Endometrium (tissue), 2 donors: Measurements from ENCODE around the gene AIG1.
"Not testable (repeated sequence)": the region's sequence is repeated elsewhere in the genome, so short reads cannot be mapped to it uniquely, and the experiment has no call there.

Source experiments
- FAIRE-seq: peaks from 2 replicates; lab custom pipeline; 2012; peaks lifted over from hg19 to GRCh38; lab: Jason Lieb, UNC
- donor health status: control.
- donor health status: control.

The AIG1 gene

DNA sequence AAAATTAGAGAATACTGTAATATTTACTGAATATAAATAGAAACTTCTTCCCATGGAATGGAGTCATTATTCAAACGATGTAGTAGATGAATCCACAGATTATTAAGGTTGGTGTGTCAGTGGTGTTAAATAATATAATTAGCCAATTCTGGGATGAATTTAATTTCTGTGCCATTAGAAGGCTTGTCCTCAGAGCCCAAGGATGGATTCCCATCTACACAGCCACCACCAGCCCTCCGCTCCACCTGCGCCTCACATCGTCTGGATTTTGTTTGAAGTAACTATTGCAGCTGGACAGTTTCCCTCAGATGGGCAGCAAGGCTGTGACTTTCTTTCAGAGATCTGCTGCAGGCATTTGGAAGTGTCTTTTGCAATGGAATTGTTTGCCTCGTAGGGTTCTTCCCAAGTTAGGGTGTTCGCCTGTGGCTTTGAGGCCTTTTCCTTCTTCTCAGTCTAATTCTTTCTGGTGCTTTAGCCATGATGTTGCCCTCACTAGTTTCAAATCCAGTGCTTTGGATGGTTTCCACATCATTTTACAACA, 104.7 kb downstream of the AIG1 start:
- no peak for FAIRE-seq

DNA sequence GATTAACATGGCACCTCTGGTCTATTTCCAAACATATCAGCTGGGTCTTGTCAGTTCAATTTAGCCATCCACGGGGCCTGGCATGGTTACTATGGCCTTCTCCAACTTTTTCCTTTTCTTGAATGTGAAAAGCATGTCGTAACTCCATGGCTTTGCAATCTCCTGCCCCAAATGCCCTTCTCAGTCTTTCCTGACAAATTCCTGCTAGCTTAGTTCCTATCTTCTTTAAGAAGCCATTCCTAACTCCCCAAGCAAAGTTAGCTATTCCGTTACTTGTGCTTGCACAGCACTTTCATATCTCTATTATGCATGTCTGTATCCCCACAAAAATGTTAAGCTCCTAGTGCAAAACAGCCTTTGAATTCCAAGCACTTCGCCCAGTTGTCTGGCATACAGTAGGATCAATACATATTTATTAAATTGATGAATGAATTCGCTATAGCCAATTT, 105.6 kb downstream of the AIG1 start:
- no peak for FAIRE-seq

DNA sequence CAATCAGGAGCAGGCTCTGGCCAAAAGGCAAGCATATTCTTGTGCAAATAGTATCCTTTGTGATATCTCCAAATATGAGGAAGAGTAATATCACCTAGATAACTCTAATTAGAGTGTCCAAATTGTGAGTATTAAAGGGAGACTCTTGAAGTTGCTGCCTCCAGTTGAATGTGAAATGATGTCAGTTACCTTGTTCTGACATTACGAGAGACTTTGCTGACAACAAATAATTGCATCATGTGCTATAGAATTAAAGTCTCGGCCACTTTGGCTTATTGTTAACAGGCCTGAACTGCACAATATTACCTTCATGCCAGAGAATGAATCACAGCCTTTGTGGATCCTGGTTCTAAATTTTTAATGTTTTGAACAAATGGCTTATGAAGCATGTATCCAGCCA, 106.5 kb downstream of the AIG1 start:
- no peak for FAIRE-seq

DNA sequence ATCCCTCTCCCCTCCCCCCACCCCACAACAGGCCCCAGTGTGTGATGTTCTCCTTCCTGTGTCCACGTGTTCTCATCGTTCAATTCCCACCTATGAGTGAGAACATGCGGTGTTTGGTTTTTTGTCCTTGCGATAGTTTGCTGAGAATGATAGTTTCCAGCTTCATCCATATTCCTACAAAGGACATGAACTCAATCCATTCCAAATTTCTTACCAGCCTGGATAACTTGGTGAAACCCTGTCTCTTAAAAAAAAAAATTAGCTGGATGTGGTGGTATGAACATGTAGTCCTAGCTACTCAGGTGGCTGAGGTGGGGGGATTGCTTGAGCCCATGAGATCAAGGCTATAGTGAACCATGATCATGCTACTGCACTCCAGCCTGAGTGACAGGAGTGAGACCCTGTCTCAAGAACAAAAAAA, 107.7 kb downstream of the AIG1 start:
- FAIRE-seq, result not testable (repeated sequence)

DNA sequence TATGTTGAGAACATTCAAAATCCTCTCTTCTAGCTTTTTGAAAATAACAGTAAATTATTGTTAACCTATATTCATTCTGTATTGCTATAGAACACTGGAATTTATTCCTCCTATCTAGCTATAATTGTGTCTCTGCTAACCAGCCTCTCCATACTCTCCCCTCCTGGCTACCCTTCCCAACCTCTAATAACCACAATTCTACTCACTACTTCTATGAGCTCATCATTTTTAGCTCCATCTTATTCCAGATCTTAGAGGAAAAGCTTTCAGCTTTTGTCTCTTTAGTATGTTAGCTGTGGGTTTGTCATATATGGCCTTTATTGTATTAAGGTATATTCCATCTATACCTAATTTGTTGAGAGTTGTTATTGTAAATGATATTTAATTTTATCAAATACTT, 108.8 kb downstream of the AIG1 start:
- no peak for FAIRE-seq

DNA sequence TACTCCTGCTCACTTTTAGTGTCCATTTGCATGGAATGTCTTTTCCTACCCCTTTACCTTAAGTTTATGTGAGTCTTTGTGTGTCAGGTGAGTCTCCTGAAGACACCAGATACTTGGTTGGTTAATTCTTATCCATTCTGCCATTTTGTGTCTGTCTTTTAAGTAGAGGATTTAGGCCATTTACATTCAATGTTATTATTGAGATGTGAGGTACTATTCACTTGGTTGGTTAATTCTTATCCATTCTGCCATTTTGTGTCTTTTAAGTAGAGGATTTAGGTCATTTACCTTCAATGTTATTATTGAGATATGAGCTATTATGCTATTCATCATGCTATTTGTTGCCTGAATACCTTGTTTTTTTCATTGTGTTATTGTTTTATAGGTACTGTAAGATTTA, 113.8 kb downstream of the AIG1 start:
- FAIRE-seq, result no peak

DNA sequence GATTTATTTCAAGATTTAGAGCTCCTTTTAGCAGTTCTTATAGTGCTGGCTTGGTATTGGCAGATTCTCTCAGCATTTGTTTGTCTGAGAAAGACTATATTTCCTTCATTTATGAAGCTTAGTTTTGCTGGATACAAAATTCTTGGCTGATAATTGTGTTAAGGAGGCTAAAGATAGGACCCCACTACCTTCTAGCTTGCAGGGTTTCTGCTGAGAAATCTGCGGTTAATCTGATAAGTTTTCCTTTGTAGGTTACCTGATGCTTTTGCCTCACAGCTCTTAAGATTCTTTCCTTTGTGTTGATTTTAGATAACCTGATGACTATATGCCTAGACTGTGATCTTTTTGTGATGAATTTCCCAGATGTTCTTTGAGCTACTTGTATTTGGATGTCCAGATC, 114.3 kb downstream of the AIG1 start:
- FAIRE-seq, result no peak

DNA sequence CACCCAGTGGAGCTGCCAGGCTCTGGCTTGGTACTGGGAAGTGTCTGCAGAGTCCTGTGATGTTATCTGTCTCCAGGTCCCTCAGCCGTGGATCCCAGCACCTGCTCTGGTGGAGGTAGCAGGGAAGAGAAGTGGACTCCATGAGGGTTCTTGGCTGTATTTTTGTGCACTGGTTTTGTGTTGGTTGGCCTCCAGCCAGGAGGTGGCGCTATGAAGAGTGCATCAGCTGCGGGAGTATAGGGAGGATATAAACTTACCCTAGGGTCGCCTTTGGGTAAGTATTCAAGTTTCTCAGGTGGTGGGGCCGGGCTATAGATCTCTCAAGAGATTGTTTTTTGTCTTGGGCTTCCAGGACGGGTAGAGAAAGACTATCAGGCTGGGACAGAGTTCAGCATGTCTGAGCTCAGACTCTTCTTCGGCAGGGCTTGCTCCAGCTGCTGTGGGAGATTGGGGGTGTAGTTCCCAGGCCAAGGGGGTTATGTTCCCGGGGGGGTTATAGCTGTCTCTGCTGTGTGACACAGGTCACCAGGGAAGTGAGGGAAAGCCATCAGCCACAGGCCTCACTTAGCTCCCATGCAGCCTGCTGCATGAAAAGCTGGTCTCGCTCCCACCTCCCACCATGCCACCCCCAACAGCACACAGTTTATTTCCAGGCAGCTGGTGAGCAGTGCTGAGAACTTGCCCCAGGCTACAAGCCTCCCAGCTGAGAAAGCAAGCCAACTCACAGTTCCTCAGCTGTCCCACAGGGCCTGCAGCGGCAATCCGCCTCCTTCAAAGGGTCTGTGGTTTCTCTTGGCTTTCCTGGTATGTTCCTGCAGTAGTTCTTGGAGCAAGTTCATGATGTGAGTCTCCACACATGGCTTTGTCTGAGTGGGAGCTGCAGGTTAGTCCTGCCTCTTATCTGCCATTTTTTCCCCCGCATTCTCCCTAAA, 115.7 kb downstream of the AIG1 start:
- no peak for FAIRE-seq

DNA sequence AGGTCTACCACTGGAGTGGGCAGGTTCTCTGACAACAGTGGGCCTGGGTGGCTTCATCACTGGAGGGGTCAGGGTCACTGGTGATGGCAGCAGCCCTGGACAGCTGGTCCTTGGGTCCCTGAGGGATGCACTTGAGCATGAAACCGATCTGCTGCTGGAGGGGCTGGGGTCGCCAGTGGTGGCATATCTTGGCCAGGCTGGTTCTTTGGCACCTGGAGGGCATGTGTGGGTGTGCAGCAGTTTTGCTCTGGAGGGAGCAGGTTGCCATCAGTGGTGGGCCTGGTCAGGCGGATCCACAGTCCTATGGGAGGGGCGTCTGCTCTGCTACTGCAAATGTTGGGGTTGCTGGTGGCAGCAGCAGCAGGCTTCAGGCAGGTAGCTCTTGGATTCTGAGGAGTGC, 117.0 kb downstream of the AIG1 start:
- FAIRE-seq, result no peak

DNA sequence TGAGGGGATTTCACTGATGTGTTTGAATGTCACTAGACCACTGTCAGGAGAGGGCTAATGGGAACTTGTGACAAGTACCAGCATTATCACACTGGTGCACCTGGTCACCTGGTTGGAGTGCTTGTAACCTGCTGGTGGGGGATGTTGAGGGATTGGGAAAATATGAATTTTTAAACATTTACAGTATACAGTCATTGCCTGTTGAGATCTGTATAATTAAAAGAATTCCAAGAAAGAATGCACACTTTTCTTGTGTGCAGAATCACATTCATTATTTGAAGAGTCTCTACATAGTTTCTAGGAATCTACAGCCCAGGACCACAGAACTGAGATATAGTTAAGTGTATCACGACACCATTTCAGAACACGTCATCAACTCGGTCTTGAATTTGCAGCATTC, 118.4 kb downstream of the AIG1 start:
- FAIRE-seq, result no peak

DNA sequence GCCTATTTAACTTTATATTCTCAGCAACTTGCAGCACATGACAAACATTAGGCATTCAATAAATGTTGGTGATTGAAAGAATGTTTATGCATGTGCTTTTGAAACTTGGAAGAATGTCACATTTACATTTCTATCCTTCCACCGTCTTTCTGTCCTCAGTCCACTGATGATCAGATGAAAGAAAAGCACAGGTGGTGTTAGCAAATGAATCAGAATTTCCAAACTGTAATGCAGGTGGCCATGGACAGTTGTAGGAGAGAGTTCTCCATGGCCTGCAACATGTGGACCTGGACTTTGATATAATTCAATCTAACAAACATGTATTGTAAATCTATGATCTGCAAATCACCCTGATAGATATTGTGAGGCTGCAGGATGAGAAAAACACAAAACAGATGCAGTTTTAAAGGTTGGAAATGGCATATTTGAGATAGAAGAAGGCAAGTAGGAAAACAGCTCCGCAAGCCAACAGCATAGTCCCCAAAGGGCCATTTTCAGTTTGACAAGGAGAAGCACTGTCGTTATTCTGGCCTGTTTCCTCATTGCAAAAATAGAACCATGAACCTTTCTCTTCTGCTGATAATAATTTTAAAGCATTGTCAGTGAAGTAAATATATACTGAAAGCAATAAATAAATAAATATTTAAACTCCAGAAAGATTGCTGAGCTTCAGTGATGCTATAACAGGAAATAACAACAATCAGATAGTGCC, 119.4 kb downstream of the AIG1 start:
- no peak for FAIRE-seq

DNA sequence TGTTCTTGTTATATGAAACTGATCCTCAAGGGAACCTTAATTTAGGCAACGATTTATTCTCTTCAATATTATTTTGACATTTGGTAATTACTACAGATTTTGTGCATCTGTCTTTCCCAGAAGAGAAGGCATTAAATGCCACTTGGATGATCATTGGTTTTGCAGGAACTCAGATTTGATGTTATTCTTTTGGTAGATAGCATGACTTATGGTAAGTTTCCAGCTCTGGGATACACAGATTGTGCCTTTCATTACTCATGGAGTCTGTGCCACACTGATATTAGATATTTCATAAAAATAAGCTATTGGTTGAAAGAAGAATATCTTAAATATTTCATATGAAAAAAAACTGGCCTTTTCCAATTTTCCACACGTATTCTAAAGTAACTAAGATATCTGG, 120.1 kb downstream of the AIG1 start:
- no peak for FAIRE-seq

DNA sequence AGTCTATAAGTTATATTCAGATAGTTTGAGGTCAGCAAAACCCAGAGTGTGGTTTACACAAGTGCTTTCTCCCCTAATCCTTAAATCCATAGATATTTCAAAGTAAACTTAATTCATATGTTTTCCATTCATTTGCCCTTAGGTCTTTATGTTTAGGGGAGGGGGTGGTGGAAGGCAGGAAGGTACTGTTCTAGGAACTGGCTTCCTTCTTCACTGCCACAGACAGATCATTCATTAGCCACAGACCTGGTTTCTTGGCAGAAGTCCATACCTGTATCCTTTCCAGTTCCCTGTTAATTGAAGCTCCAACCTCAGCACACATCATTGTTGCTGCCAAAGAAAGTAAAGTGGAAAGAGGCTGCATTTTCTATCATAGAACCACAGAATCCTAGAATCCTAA, 123.0 kb downstream of the AIG1 start:
- FAIRE-seq, result no peak

DNA sequence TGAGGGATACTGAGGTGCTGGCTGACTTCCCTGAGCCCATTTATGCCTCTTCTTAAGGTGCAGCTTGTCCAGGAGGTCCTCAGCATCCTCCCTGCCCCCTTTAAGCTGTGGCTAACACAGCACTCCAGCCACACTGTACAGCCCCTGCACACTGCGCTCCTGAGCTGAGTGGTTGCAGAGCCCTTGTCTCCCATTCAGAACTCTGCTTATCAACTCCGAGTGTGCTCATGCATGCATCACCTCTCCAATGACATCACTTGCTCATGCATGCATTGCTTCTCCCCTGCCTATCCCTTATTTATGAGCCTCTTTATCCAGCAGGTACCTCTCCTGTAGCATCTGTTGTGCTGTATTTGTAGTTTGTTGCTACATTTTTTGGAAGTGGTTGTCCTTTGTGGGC, 124.6 kb downstream of the AIG1 start:
- FAIRE-seq, result no peak

DNA sequence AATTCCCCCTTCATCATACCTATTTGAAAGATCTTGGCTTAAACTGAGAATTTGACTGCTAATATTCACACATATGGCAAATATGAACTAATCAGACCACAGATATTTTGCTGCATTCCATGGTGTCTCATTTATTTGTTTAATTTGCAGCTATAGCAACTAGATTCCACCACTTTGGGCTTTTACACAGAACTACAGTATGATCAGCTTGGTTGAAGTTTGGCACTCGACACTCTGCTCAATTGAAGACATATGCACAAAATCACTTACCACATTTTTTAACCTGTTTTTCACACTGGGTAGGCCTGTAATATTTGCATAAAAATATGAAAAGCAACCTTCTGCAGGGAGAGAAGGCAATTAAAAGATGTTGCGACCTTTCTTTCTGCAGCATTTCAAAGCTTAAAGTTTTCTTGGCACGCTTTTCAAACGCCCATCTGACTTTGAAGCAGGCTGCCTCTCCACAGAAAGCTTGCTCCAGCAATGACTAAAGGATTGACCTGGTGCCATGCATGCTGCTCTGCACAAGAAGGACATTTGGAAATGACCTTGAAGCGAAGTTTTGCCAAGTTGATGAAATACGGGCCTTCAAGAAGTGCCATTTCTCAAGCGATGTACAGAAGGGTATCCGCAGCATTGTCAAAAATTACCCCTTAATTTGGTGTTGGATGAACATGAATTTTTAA, 126.7 kb downstream of the AIG1 start:
- FAIRE-seq, result no peak

DNA sequence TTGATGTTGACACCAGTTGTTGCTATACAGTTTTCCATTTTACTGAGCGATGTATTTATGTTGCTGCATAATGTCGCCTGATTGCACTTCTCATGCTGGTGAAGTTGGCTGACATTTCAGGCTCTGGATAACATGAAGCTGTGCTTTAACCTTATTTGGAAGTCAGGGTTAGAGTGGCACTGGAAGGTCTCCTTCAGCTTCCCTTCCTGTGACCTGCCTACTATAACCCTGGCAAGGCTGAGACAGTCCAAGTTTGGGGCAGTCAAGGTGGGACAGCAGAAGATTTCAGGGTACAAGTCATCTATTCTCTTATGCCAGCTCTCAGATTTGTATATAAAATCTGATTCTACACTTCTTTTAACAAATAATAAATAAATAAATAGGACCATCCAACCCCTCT, 127.6 kb downstream of the AIG1 start:
- FAIRE-seq, result no peak

DNA sequence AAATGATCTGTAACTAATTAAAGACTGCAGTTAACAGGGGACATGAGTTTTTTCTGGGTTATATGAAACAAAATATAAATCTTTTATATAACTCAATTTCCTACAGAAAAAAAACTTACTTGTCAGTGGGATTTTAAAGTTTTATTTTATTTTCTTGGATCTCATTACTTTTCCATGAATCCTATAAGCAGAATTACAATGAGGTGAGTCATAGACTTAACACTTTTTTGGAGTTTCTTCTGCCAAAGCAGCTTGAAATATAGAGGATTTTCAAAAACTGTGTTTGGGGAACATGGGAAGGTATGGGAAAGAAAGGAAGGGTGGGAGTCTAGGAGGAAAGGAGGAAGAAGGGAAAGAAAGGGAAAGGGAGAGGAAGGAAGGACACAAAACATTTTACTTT, 130.7 kb downstream of the AIG1 start:
- no peak for FAIRE-seq

DNA sequence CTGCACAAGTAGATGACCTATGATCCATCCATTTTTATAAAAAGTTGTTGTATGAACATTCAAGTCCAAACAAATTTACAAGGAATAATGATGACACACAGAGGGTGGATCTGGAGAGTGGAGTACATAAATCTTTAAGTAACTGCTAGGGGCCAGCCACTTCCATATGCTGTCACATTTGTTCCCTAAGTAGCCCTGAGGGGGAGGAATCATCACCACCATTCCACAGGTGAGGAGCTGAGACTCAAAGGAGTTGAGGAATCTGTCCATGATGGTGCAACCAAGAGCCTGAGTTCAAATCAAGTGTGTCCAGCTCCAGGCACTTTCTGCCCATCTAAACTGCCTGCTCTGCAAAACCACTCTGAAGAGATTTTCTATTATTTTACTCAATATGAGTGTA, 132.1 kb downstream of the AIG1 start:
- no peak for FAIRE-seq

DNA sequence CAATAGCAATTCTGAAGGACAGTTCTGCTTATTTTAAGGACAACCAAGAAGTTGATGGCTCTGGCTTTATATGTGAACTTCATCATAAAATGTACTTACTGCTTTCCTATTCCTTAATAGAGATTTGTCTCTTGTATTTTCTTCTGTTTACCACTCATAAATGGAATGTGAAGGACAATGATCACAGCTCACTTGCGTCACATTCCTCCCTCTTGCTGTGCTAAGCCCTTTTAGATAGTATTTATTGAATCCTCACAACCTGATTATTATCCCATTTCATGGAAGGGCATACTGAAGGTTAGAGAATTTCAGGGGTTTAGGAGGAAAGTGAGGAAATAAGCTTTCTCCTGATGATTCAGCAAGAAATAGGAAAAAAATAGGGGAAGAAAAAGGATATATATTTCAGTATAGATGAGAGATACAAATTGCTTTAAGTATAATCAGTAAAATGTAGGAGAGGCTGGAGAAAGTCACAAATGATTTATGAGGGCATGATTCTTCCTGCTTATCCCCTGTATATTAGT, 132.9 kb downstream of the AIG1 start:
- FAIRE-seq, result no peak

DNA sequence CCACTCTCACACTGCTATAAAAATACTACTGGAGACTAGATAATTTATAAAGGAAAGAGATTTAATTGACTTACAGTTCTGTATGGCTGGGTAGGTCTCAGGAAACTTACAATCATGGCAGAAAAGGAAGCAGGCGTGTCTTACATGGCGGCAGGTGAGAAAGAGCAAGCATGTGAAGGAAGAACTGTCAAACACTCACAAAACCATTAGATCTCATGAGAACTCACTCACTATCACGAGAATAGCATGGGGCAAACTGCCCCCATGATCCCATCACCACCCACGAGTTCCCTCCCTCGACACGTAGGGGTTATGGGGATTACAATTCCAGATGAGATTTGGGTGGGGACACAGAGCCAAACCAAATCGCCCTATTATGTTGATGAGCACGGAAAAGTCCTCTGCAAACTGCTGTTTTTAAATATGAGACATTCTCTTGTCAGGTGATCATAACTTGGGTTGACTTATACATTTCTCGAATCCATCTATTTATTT, 133.5 kb downstream of the AIG1 start:
- FAIRE-seq, result no peak

DNA sequence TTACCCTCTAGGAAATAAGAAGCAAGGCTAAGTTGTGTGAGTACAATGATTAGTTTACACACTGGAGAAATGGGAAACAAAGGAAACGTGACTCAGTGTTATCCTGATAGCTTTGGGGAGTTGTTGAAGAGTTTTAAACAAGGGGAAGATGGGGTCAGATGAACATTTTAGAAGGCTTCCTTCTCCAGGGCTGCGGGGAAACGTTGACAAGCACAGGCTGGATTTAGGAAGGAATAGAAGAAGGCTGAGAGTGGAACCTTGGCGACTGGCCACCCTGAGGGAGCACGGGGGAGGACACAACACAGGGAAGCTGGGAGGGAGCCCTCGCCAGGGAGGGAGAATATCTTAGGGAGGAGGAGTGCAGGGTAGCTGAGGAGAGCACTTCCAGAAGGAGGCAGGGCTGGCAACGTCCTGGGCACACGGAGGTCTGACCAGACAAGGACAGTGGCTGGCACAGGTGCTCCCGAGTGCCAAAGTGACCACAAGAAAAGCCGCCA, 134.7 kb downstream of the AIG1 start:
- FAIRE-seq, result no peak
